Stromal cell of bone marrow (primary cell): ENCODE measurements around the gene TNFSF11.

Experiments used
- DNase-seq: peaks from one replicate; pipeline ENCODE4 v3.0.0-alpha.2; 2012; ENCODE audit warnings: low read depth

TNFSF11 gene

GRCh38 chr13:42612021-42612765 is 38.2 kb downstream of the TNFSF11 start:
- DNase-seq: peak; percentile 8

- no peak for DNase-seq
Measured at GRCh38 chr13:42614436-42615035, 40.6 kb downstream of the TNFSF11 start.

GRCh38 chr13:42615691-42616090 is 41.7 kb downstream of the TNFSF11 start:
- DNase-seq: no peak

DNA sequence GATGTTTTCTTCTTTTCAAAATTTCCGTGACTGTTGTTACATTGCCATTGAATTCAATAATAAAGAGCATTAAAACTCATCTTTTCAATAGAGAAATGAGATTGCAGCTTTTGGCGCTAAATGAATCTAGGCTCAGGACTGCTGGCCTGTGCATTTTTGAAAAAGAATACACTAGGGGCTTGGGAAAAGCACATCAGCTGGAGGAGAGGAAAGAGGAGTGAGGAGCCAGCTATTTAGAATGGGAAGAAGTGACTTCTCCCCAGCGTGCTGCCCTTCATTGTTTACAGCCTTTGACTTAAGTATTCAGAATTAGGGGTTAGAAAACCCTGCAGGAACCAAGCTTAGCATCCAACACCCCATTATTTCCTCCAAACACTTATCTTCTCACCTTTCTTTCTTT is 43.3 kb downstream of the TNFSF11 start:
- no peak for DNase-seq

DNA sequence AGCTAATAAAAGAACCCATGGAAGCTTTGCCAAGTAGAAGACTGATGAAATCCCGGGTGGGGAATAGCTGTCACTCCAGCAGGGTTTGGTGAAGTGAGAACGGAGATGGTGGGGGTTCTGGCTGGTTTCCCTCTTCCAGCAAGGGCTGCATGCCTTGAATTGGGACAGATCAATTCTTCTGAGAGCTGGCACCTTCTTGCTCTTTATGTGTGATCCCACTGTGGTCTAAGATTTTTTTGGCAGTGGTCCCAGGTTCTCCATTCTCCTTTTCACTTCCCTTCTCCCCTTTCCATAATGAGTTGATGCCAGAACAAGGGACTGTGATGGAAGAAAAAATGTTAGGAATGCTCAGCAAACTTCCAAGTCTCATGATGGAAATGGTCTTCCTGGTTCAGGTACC is 50.0 kb downstream of the TNFSF11 start:
- no peak for DNase-seq

- no peak for DNase-seq
Measured at GRCh38 chr13:42625611-42626010, 51.7 kb downstream of the TNFSF11 start.

DNA sequence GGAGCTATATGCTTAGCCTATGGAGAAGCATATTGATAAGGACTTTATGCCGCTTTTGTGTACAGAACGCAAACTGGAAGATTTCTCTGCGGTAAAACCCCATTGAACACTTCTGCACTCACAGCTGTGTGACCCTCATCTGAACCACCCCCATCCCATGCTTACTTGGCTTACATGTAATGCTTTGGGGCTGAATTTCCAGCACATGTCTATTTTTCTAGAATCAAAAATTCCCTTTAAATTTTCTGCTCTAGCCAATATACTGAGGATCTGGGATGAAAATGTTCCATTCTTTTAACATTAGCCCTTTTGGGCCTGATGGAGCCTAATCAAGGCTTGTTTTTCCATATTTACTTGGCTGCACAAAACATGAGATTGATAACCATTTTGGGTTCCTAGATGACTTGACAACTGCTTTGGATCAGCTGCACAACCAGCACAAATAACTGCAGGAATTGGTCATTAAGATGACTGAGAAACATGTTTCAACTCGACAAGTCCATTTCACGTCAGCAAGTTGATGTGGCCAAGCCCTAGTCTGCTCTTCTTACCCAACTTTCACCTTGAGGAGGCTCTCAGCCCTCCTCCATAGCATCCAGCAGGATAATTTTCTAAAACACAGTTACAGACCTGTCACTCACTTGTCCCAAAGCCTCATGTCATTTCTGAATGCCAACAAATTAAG is 52.4 kb downstream of the TNFSF11 start:
- DNase-seq: no peak

- DNase-seq: no peak
Measured at GRCh38 chr13:42628666-42629065, 54.7 kb downstream of the TNFSF11 start.

DNA sequence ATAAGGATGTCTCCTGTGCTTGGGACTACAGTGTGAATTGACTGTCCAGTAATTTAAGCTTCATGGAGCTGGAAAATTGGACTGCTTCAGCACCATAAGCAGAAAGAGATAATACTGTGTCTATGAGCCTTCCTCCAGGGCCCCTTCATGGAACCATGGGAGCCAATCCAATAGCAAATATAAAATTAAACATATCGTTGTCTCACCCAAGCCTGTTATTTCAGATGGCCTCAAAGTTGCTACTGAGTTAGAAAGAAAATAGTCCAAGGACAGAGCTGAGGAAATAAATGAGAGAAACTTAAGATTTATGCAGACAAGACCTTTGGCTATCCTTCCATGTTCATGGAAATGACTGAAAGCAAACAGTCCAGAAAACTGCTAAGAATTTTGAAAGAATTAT is 57.2 kb downstream of the TNFSF11 start:
- no peak for DNase-seq

GRCh38 chr13:42633495-42633894 is 59.5 kb downstream of the TNFSF11 start:
- DNase-seq: no peak

DNA sequence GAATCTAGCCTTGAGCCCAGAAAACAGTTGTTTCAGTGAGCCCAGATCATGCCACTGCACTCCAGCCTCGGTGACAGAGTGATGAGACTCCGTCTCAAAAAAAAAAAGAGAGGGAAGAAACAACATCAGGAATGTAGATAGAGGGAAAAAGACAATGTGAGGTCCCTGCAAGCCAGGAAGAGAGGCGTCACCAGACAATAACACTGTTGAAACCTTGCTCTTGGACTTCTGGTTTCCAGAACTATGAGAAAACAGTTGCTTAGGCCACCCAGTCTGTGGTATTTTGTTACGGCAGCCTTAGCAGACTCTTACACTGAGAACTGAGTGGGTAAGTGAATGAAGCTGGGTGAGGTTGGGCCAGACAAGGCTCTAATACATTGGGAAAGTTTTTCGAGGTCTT is 64.1 kb downstream of the TNFSF11 start:
- DNase-seq: no peak

DNA sequence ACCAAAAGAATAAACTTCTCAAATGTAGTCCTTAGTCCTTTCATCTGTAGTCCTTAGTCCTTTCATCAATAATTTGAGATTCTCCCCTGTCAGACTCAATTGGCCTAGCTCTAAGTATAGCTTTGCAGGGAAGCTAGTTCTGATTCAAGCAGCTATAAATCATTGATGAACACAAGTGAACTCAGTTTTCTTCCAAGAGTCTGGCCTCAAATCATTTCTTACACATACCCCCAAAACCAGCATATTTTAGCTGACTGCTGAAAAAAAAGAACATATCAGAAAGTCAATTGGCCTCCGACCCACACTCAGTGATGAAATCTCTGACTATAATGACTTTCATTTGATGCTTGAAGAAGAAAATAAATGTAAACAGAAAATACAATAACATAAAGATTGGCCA is 64.9 kb downstream of the TNFSF11 start:
- no peak for DNase-seq

GRCh38 chr13:42643076-42643475 is 69.1 kb downstream of the TNFSF11 start:
- no peak for DNase-seq

- DNase-seq: no peak
Measured at GRCh38 chr13:42644841-42645240, 70.9 kb downstream of the TNFSF11 start.

DNA sequence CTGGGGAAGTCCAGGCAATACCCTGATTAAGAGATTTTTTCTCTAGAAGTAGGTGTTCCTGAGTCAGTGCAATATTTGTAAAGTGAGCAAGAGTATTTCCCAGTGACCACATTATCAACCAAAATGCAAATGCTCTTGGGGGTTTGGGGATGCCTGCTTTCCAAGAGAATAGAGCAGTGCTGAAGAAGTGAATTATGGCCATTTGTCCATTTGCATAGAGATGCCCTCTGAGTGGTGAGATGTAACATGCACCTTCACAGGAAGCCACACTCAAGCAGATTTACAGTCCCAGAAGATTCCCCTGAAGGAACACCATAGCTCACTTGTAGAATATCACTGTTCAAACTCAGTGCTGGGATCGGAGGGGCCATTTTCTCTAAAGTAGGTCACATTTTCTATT is 71.8 kb downstream of the TNFSF11 start:
- DNase-seq: no peak

GRCh38 chr13:42649141-42649540 is 75.2 kb downstream of the TNFSF11 start:
- DNase-seq: no peak

GRCh38 chr13:42649831-42650230 is 75.9 kb downstream of the TNFSF11 start:
- DNase-seq: no peak

DNA sequence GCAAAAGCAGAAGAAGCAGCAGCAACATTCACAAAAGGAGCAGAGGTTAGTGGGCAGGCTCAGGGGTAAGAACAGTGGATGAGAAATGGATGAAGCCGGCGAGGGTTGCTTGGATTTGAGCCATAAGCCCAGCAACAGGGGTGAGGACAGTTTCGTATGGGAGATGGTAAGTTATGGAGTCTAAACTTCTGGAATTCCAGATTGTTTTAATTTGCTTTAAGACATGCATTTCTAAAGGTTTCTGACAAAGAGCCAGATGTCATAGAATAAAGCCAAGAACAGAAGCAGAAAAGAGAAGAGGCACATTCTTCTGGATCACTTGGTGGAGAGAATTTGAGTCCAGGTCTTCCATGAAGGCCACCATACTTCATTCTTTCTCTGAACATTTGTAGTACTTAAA is 76.6 kb downstream of the TNFSF11 start:
- no peak for DNase-seq

DNA sequence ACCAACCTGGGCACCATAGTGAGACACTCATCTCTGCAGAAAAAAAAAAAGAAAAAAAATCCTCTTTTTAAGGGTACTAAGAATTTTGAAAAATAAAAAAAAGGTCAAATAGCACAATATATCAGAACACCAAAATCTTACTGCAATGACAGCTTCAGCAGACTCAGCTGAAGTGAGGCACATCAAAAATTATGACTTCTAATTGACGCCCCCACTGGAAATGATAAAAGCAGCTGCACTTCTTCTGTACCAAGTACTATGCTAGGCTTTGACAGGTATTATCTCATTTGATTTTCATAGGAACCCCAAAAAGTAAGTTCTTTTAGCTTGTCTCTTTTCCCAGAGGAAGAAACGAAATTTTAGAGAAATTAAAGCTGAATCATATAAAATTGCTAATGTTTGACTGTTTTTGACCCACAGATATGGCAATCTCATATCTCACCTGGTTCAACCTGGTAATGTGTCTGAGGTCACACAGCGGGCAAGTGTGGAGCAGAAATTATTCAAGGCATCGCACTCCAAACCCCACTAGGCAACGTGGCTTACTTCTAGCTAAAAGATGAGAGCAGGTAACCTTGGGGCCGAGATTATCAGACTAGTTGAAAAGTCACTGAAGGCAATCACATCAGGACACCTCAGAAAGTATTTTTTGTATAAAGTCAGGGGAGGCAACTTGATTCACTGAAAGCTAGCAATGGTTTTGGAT is 78.1 kb downstream of the TNFSF11 start:
- no peak for DNase-seq

- no peak for DNase-seq
Measured at GRCh38 chr13:42652642-42653415, 78.9 kb downstream of the TNFSF11 start.

- no peak for DNase-seq
Measured at GRCh38 chr13:42653679-42654078, 79.7 kb downstream of the TNFSF11 start.

DNA sequence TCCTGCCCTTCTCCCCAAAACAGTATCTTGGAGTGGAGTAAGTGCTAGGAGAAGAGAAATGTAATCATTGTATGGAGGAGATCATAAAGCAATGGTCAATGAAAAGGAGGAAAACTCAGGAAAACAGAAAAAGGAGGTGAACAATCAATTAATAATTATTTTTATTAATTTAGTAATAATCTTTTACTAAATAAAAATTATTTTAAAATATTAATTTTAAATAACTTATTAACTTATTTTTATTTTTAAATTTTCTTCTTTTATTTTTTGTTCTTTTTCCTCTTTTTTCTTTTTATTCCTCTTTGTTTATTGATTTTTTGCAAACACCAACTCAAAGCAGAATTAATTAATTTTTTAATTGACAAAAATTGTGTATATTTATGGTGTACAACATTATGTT is 80.3 kb downstream of the TNFSF11 start:
- DNase-seq: no peak
